ENCODE data around the gene OR6B2.

The OR6B2 gene

DNA sequence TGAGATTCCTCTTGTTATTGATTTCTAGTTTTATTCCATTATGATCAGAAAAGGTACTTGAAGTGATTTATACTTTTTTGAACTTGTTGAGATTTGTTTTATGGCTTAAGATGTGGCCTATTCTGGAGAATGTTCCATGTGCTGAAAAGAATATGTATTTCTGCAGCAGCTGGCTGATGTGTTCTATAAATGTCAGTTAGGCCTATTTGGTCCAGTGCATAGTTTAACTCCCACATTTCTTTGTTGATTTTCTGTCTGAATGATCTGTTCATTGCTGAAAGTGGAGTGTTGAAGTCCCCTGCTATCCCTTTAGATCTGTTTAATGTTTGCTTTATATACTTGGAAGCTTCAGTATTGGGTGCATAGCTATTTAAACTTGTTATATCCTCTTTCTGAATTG, 7.1 kb upstream of the OR6B2 start:
- no peak for DNase-seq

DNA sequence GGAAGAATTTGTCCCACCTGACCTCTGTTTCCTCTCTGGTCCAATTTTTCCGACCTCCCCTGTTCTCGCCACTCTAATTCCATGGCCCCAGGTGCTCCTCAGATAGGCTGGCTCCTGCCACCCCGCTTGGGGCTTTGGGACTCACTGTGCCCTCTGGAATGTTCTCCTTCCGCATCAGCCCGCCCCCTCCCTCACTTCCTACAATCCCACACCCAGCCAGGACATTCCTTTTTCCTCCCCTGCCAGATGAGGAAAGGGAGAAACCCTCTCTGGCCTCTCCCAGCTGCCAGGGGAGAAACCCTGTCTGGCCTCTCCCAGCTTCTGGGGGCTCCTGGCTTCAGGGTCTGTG, 3.1 kb upstream of the OR6B2 start:
- DNase-seq = no peak

DNA sequence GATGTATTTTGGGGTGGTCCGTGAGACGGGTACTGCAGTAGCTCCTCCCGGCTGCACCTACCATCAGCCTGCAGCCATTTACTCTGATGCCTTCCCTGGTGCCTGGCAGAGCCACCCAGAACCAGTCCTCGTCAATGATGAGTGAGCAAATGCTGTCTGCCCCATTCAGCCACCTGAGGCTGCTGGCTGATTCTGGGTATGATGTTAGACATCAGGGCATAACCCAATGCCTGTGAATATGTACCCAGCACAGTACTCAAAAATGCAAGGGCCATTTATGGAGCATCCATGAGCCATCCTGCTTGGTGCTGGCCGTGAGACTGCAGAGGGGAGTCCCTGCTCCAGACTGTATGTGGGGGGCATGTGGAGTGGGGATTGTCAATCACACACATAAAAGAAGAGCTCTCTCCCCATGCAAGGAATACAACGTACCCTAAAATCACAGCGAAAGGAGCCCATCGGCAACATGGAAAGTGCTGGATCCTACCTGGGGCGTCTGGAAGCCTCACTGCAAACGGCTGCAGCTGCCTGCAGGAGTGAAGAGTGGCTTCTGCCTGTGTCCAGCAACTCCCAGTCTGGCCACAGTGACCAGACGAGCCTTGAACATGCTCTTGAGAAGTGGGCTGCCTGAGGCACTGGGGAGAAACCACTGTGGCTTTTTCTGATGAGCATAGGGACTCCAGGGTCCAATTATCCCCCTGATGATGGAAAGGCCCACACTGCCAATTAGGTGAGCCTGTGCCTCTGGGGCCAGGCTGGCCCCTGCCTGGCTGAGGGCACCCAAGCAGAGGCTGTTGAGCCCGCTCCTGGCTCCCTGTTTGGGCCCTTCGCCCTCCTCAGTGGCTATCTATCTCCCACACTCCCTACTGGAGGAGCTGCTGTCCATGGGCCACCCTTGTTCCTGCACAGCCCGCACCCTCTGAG, 2.4 kb upstream of the OR6B2 start:
- DNase-seq = no peak

DNA sequence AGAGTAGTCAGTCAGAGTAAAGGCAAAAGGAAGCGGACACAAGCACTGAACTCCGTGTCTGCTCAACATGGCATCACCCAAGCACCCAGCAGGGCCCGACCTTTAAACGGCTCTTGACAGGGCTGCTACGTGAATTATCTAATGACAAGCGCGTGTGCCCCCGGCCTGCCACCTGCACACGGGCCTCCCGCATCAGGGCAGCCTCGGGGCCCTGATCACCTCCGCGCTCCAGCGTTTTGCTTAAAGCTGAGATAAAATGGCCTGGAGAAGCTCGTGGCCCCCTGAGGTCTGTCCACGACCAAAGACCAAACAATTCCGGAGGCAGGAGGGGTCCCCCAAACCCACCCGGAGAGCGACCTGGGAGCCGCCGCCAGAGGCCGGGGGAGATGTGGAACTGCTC, 5.5 kb downstream of the OR6B2 start:
- peak in 1 of 2 donors; percentile 2 for DNase-seq

DNA sequence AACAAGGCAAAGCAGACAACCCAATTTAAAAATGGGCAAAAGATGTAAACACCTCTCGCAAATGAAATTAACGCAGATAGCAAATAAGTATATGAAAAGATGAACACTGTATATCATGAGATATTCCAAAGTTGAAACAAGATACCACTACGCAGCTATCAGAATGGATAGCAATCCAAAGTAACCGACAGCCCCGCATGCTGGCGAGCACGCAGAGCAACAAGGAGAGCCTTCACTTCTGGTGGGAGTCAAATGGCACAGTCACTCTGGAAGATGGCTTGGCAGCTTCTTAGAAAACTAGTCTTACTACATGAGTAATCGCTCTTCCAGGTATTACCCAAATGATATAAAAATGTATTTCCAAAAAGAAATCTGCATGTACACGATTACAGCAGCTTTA, 6.4 kb downstream of the OR6B2 start:
- DNase-seq = no peak

DNA sequence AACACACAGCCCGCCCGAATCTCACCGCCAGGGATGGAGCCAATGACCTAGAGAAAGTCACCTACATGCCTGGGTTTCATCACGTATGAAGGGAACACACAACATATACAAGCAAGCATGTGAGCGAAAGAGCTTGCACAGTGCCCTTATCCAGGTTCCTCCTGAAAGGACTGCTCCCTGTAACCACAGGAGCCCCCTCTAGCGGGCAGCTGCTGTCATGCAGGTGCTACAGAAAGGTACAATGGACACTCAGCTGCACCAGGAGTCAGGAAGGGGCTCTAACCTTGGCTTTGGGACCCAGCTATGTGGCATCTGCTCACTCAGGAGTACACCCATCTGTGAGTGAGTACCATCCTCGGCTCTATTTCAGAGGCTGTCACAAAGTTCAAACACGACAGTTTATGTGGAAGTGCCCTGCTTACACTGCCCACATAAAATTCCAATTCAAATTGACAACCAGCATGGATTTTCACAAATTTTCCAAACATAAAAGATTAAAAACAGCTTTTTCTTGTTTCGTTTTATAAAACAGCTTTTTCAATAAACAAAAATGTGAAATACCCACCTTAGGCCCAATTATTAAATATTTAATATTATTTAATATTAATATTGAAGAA, 8.6 kb downstream of the OR6B2 start:
- peak; percentile 64 to 72 for DNase-seq

DNA sequence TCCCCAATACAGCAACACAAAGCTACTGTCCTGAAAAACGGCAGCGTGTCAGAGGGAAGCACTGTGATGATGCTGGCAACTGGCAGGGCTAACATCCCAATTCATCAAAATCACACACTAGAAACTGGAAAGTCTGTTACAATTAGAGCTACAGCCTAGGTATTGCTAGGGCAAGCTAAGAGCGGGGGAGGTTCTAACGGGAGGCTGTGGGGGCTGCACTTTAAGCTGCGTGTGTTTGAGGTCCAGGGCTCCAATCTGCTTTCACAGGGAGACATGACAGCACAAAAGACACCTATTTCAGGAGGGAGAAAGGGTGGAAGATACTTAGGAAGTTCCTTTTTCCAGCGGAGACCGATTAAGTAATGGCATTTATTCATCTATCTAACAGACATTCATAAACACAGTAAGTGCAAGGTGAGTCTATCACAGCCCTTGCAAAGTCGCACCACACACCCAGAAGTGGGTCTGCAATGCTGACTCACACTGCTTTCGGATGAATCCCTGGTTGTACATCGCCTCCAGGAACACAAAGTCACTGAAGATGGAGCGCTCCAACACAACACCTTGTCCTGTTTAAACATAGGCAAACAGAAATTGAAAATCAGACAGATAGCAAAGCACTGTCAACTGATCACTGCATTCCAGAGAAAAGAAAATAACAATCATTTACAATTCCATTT, 12.0 kb downstream of the OR6B2 start:
- DNase-seq = no peak

DNA sequence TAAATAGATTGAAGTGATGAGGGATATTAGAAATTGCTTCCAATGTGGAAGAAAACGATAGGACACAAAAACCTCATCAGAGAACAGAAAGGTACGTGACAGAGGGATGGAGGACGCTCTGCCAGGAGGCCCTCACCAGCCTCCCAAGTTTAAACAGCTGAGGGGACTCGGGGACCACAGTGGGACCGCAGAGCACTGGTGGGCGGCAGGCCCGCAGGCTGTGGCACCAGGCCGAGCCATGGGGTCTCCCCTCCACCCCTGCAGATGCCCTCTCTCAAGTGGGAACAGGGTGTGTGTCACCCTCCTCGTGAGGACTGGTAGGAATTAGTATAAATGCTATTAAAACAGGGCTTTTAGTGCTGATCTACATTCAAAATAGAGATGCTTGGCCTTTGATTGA, 15.9 kb downstream of the OR6B2 start:
- DNase-seq = no peak

DNA sequence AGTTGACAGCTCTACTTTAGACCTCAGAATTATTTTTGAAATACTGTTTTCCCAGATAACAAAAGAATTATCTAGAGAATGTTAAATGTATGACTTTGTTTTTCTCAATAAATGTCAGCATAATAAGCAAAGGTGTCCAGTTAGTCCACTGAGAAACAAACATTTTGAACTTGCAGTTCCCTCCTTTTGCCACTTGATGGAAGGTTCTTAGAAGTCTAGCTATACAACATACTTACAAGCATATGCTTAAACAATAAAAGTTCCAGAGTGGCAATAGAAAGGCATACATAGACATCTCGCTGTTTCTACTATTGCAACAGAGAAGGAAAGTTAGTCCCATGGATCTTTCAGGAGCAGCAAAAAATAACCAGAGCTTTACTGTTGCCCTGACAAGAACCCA, 16.9 kb downstream of the OR6B2 start:
- DNase-seq = peak; percentile 5 to 13

DNA sequence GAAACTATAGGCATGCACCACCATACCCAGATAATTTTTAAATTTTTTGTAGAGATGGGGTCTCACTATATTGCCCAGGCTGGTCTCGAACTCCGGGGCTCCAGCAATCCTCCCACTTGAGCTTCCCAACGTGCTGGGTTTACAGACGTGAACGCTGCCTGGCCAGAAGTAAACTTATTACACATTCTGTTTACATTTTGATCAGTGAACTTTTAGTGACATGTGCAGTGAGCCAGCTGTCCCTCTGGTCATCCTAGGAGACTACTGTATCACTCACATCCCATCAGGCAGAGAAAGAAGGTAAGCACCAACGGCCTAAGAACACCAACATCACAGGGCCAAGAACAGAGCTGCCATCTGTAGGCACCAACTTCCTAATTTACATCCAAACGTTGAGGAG, 27.2 kb downstream of the OR6B2 start:
- no peak for DNase-seq

DNA sequence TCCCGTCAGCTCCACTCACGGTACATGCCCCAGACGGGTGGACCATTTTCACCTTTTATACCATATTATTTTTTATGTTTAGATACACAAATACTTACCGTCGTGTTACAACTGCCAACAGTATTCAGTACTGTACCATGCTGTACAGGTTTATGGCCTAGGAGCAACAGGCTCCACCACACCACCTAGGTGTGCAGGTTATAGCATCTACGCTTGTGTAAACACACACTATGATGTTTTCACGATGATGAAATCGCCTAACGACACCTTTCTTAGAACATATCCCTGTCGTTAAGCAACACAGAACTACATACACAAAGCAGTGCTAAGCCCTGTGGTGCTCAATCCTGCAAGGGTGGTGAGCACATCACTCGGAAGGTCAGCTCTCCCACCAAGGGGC, 29.6 kb downstream of the OR6B2 start:
- DNase-seq = no peak

DNA sequence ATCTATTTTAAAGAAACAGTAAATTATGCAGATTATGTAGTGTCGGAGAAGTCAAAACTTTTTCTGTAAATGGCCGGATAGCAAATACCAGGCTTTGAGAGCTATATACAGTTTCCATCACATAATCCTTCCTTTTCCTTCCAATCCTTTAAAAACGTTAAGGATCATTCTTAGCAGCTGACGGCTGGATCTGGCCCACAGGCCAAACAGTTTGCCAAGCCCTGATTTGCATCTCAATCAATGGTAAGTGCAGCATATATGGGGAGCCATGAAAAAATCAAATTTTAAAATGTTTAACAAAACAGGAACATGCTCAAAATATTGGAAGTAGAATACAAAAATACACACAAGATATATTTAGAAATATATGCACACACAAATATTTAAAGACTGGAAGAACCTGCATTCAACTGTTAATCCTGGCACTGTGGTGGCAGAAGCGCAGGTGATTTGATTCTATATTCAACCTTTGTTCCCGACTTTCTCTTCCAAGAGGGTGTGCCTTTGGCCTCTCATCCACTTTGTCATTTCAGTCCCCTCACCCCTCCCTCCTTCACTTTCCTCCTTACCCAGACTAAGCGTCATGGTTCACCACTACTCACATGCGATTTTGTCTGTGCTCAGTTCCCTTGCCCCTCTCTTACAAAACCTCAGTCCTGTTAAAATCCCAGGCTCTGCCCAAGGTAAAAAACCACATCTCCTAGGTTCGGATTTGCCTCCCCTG, 32.4 kb downstream of the OR6B2 start:
- DNase-seq = no peak

DNA sequence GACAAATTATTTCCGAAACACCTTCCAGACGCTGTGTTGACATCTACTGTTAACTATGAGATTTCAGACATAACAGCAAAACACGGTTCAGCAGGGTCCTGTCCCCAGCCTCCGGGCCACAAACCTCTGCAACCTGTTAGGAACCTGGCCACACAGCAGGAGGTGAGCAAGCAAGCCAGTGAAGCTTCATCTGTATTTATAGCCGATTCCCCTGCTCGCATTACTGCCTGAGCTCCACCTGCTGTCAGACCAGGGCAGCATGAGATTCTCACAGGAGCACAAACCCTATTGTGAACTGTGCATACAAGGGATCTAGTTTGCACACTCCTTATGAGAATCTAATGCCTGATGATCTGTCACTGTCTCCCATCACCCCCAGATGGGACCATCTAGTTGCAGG, 36.1 kb downstream of the OR6B2 start:
- DNase-seq = no peak

DNA sequence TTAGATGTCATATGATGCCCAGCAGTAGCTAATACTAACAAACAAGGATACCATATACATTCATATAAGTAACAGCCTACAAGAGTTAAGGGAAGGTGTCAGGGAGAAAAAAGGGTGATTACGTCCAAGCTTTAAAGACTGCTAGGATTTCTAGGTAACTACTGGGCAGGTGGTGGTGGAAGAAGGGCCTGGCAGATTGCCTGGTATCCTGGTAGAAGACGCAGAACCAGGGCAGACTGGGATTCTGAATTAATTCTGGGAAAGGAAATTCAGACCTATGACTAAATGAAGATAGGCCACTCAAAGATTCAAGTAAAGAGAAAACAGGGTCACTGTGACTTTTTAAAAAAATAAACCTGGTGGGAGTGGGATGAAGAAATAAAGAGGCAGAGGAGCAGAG, 36.9 kb downstream of the OR6B2 start:
- no peak for DNase-seq

DNA sequence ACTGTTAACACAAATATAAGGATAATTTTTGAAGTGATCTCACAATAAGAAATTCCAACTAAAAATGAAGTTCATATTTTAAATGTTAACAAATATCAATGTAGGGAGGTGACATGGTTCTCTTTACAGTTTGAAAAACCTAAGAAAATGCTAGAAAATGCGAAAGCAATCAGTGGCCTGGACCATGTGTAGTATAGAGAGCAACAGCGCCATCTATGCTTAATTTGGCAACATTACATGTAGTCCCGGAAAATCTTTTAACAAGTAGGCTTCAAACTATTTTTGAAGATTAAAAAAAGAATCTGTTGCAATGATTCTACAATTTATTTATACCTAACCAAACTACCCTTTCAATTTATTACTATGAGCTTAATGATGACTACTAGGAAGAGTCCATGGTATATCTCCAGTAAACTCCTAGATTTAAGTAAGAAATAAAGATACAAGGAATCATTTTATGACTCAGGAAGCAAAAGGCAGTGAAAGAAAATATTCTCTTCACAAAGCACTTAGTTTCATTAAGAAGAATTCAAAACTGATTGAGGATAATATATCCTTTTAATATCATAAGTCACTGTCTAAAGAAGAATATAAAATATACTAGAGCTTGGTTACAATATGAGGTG, 38.4 kb downstream of the OR6B2 start:
- peak; percentile 71 to 73 for DNase-seq

DNA sequence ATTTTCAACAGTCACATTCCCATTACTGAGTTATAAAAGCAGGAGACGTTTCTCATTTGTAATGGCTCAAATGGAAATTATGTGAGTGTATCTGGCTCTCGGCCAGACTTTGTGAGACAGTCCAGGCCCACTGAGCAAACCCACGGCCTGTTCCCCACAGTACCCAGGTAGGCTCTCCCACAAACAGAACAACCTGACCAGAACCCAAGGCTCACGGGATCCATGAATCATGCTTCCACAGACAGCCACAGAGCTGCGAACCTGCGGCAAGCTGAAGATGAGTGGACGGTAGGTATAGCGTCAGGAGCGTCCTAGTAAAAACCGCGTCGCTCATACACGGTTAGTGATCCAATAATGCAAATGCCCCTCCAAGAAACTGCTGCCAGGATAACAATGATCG, 39.3 kb downstream of the OR6B2 start:
- no peak for DNase-seq

DNA sequence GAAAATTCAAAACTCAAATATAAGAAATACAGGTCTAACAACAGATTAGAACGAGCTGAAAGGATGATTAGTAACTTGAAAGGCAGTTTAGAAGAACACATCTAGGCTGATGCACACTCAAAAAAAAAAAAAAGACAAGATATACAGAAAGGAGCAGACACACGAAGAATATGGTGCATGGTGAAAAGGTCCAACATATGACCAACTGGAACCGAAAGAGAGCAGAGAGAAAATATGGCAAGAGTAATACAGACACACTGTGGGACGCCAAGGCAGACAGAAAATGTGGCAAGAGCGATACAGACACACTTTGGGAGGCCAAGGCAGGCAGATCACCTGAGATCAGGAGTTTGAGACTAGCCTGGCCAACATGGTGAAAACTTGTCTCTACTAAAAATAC, 44.9 kb downstream of the OR6B2 start:
- no peak for DNase-seq

DNA sequence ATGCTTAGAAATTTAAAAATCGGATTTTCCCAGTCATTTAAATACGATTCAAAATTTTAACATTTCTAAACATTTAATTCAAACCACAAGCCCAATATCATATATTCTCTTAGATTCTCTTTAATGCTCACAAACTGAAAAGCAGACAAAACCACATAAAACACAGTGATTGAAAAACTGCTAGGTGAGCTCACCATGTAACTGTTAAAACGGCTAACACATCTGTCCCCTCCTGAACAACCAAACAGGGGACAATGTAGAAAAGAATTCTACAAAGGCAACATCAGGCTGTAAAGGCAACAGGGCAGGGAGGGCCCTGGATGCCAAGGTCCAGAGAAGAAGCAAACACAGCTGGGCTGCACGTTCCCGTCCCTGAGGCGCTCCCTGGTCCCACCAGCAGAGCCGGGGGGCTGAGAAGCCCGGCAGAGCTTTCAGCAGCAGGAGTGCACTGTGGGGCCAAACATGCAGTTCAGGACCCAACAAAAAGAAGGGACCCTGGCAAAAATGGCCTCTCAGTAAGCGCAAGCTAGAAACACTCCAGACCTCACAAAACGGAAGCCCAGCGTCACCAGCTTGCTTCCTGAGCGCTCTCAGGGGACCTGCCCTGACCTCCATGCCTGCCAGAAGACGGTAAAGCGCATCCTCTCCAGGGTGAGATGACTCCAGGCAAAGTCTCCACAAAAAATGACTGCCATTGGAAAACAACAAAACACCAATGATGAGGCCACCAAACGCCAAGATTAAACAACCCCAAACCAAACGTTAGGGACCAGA, 45.6 kb downstream of the OR6B2 start:
- no peak for DNase-seq

DNA sequence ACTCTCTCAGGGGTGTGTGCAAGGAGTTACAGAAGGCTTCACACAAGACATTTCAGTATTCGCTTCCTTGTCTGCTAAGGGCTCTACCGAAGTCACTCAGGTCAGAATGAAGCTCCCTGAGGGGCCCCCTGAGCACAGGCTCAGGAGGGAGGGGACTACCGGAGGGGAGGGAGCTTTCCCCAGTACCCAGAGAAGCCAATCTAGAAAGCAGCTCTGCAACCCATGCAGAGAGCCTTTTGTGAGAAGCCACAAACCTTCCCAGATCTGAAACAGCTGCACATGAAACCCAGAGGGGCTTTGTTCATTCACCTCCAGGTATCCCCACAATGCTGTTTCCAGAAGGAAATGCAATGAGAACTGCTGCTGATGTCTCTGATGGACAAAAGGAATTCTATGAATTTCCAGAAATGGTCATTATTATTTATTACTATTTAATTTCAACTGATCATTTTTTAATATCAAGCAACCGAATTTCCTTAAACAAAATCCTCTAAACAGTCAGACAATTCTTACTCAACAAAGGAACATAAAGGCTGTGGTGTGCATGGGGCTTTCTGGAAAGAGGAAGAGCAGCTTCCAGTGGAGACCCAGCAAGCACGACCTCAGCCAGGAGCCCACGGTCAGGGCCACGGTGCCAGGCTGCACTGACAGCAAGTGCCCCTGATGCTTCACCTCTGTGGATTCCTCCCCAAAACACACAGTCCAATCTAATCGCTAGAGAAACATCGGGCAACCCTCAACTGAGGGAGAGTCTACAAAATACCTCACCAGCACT, 47.0 kb downstream of the OR6B2 start:
- DNase-seq = peak; percentile 21 to 52

Measured in inflammatory macrophage (primary cell).